Tibial nerve (tissue), 4 donors: ENCODE results near the gene PTGIS. TPM values are rescaled to one million over a fixed set of nuclear protein-coding genes. Genes with fewer than 3 reads are reported as not detected.

Experiments
- DNase-seq, 2 donors: peaks; one replicate each; pipeline ENCODE4 v3.0.0-alpha.2; 2019; ENCODE audit warnings: low spot score in 2 of 2
- H3K27ac ChIP-seq, 4 donors: fragments of 200-600 bp; sonication (generic) in 3 of 4; one replicate each; pipeline ENCODE4 v1.5.1; 2017 to 2019; ENCODE audit warnings: mild to moderate bottlenecking in 1 of 4
- H3K27me3 ChIP-seq, 2 donors: fragments of 200-600 bp; sonication (generic) in 1 of 2; one replicate each; pipeline versions ENCODE4 v1.5.1 to v1.6.0; 2017 to 2019
- H3K36me3 ChIP-seq, 3 donors: fragments of 200-600 bp; sonication (generic); one replicate each; pipeline ENCODE4 v1.5.1; 2018 to 2019
- H3K4me1 ChIP-seq, 4 donors: fragments of 200-600 bp; sonication (generic) in 3 of 4; one replicate each; pipeline ENCODE4 v1.5.1; 2017 to 2019
- H3K4me3 ChIP-seq, 4 donors: fragments of 200-600 bp; sonication (generic) in 3 of 4; one replicate each; pipeline ENCODE4 v1.5.1; 2017 to 2019; ENCODE audit warnings: mild to moderate bottlenecking in 1 of 4, moderate library complexity in 1 of 4
- H3K9me3 ChIP-seq, 4 donors: fragments of 200-600 bp; sonication (generic) in 3 of 4; one replicate each; pipeline ENCODE4 v1.5.1; 2017 to 2019
- CTCF ChIP-seq, 5 experiments: fragments of 200-600 bp in 3 of 5; fragments of 450-650 bp in 2 of 5; sonication (generic) in 3 of 5; IDR thresholded peaks; one replicate each; pipeline ENCODE4 v1.5.1; 2016 to 2019; ENCODE audit warnings: antibody characterized with exemption in 5 of 5, mild to moderate bottlenecking in 3 of 5, moderate library complexity in 2 of 5
- EP300 ChIP-seq, 2 donors: sonication (generic); formaldehyde crosslinking; IDR thresholded peaks; one replicate each; pipeline ENCODE4 v1.6.1; 2017; ENCODE audit warnings: antibody characterized with exemption in 2 of 2, mild to moderate bottlenecking in 1 of 2
- POLR2A ChIP-seq, 2 donors: fragments of 450-650 bp; IDR thresholded peaks; one replicate each; pipeline ENCODE4 v1.6.1; 2017; ENCODE audit warnings: antibody characterized with exemption in 2 of 2, mild to moderate bottlenecking in 2 of 2, moderate library complexity in 2 of 2
- WGBS, 2 donors: methylation state at CpG; one replicate each; pipeline ENCODE4 v1.1.5; 2018; 5-methylcytosine and 5-hydroxymethylcytosine counted together
- total RNA-seq, 4 donors: library from RNA; depleted of rRNA; stranded (reverse); fragments of >200 nt; gene quantifications; one replicate each; pipeline ENCODE4 v1.1.0, GENCODE V29; 2016

PTGIS gene
- total RNA-seq, 4 donors from 2014 or later = 31.5 to 92.4 (median 47.5) TPM

DNA sequence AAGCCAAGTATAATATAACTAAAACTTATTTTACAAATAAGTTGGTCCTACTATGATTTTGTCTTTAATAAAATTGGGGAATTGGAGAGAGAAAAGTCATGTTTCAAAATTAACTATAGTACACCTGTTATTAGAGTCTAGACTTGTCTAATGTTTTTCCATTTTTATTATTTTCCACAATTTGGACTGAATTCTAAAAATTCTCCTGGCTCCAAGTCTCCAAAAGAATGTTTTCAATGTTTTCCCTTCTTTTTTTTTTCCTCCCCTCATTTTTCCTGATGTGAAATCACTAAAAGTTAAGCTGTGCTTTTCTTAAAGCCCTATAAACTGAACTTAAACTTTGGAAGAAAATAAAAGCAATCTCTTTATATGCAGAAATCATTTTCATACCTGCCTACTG, 11.3 kb downstream of the PTGIS start:
- no peaks in the 10 kb centered on the region for H3K27me3 ChIP-seq
- H3K9me3 ChIP-seq = no peaks in the 10 kb centered on the region
- no peak overlapping the region for H3K4me3 ChIP-seq
- peaks cover 0 to 49% (median 7%) of the 10 kb centered on the region in 4 donors for H3K4me1 ChIP-seq
- H3K36me3 ChIP-seq = no peaks in the 10 kb centered on the region
- no peak for TF ChIP-seq CTCF (IDR thresholded peaks at IDR 0.05)
- no peak for TF ChIP-seq EP300 (IDR thresholded peaks at IDR 0.05)
- no peak for TF ChIP-seq POLR2A (IDR thresholded peaks at IDR 0.05)
- DNase-seq = no peak
- peak overlapping the region in 3 of 4 donors; percentile 40 to 70 (median 58) for H3K27ac ChIP-seq

DNA sequence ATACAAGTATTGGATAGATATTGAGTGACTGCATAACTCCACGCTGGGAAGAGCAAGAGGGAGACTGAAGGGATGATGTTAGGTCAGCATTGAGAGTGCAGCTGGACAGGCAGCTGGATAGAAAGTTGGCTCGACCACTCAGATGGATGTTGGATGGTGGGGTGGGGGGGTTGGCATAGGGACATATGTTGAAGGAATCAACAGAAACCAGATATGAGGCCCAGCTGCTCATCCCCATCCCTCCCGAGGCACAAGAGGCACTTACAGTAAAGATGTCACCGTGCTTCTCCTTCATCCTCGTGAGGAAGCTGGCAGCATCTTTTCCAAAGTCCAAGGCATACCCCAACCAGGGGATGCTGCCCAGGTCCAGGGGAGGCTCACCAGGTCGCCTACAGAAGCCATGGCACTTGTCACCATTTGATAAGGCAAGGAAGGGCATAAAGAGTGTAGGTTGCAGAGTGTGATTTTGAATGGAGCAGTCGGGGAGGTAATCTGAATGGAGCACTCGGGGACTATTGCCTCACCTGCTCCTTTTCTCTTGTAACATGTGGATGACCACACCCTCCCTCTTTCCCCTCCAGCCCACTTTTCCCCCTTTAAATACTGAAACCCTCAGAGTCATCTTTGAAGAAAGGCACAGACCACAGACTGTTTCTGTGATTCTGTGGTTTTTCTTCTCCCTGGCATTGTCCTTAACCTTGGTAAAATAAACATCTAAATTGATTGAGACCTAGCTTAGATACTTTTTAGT, 18.0 kb downstream of the PTGIS start:
- TF ChIP-seq CTCF (IDR thresholded peaks at IDR 0.05) (no peak), POLR2A (IDR thresholded peaks at IDR 0.05) (no peak), EP300 (IDR thresholded peaks at IDR 0.05) (no peak)
- no peak for DNase-seq
- Histone ChIP-seq H3K4me1 (peaks cover 0 to 23% (median 2%) of the 10 kb centered on the region in 4 donors), H3K27me3 (no peaks in the 10 kb centered on the region), H3K9me3 (peaks cover 0 to 9% (median 0%) of the 10 kb centered on the region in 4 donors), H3K4me3 (no peak overlapping the region), H3K36me3 (peaks cover 0 to 6% (median 0%) of the 10 kb centered on the region in 3 donors), H3K27ac (no peak overlapping the region)
- WGBS, 2 donors = 85 to 89% methylated on average over 8 of the region's 8 CpGs

- no peak for DNase-seq
- Histone ChIP-seq H3K36me3 (peaks cover 0 to 6% (median 0%) of the 10 kb centered on the region in 3 donors), H3K4me3 (no peak overlapping the region), H3K9me3 (peaks cover 0 to 9% (median 0%) of the 10 kb centered on the region in 4 donors), H3K4me1 (peaks cover 0 to 17% (median 2%) of the 10 kb centered on the region in 4 donors), H3K27ac (no peak overlapping the region), H3K27me3 (no peaks in the 10 kb centered on the region)
- WGBS, 2 donors = 100% methylated on average over 1 of the region's 1 CpG
- no peak for TF ChIP-seq POLR2A (IDR thresholded peaks at IDR 0.05)
- TF ChIP-seq EP300 (IDR thresholded peaks at IDR 0.05) = no peak
- TF ChIP-seq CTCF (IDR thresholded peaks at IDR 0.05) = no peak
Observed at GRCh38 chr20:49548371-49548947, 19.5 kb downstream of the PTGIS start.

- 92 to 100% methylated on average over 2 of the region's 2 CpGs for WGBS, 2 donors
- Histone ChIP-seq H3K4me1 (no peaks in the 10 kb centered on the region), H3K27me3 (no peaks in the 10 kb centered on the region), H3K36me3 (peaks cover 0 to 11% (median 0%) of the 10 kb centered on the region in 3 donors), H3K4me3 (no peak overlapping the region), H3K27ac (no peak overlapping the region), H3K9me3 (peaks cover 0 to 9% (median 0%) of the 10 kb centered on the region in 4 donors)
- DNase-seq = no peak
- TF ChIP-seq CTCF (IDR thresholded peaks at IDR 0.05) (no peak), POLR2A (IDR thresholded peaks at IDR 0.05) (no peak), EP300 (IDR thresholded peaks at IDR 0.05) (no peak)
Observed at GRCh38 chr20:49545572-49545971, 22.4 kb downstream of the PTGIS start.

GRCh38 chr20:49544535-49544934, 23.4 kb downstream of the PTGIS start:
- H3K9me3 ChIP-seq = peaks cover 0 to 9% (median 0%) of the 10 kb centered on the region in 4 donors
- TF ChIP-seq EP300 (IDR thresholded peaks at IDR 0.05) = no peak
- no peak for TF ChIP-seq CTCF (IDR thresholded peaks at IDR 0.05)
- no peak for TF ChIP-seq POLR2A (IDR thresholded peaks at IDR 0.05)
- DNase-seq = no peak
- H3K36me3 ChIP-seq = peaks cover 0 to 13% (median 0%) of the 10 kb centered on the region in 3 donors
- H3K27me3 ChIP-seq = no peaks in the 10 kb centered on the region
- H3K4me1 ChIP-seq = no peaks in the 10 kb centered on the region
- 97 to 99% methylated on average over 5 of the region's 5 CpGs for WGBS, 2 donors
- H3K4me3 ChIP-seq = no peak overlapping the region
- H3K27ac ChIP-seq = no peak overlapping the region
